ENCODE measurements around the gene SOX18.

Gene SOX18

GRCh38 chr20:64051561-64052325, 2.3 kb upstream of the SOX18 start:
- no peak for DNase-seq

GRCh38 chr20:64051033-64051452, 1.6 kb upstream of the SOX18 start:
- DNase-seq, result no peak

GRCh38 chr20:64050261-64051032, 1.0 kb upstream of the SOX18 start:
- DNase-seq, result no peak

- no peak for DNase-seq
These were observed 430 bp upstream of the SOX18 start for GRCh38 chr20:64049878-64050260.

- DNase-seq, result no peak
These were observed 916 bp downstream of the SOX18 start for GRCh38 chr20:64048402-64049044.

- no peak for DNase-seq
These were observed 1.5 kb downstream of the SOX18 start for GRCh38 chr20:64047968-64048401.

- DNase-seq, result no peak
These were observed 2.4 kb downstream of the SOX18 start for GRCh38 chr20:64047046-64047389.

- DNase-seq, result no peak
These were observed 4.0 kb downstream of the SOX18 start for GRCh38 chr20:64045346-64046011.

- no peak for DNase-seq
These were observed 4.8 kb downstream of the SOX18 start for GRCh38 chr20:64044484-64045247.

GRCh38 chr20:64043768-64044167, 5.7 kb downstream of the SOX18 start:
- no peak for DNase-seq

GRCh38 chr20:64042054-64042781, 7.2 kb downstream of the SOX18 start:
- no peak for DNase-seq

- DNase-seq, result no peak
These were observed 7.7 kb downstream of the SOX18 start for GRCh38 chr20:64041781-64042053.

GRCh38 chr20:64041040-64041780, 8.2 kb downstream of the SOX18 start:
- DNase-seq, result no peak

- no peak for DNase-seq
These were observed 9.0 kb downstream of the SOX18 start for GRCh38 chr20:64040231-64041039.

- no peak for DNase-seq
These were observed 9.9 kb downstream of the SOX18 start for GRCh38 chr20:64039293-64040160.

GRCh38 chr20:64038565-64039292, 10.7 kb downstream of the SOX18 start:
- DNase-seq, result peak; percentile 67

GRCh38 chr20:64038224-64038564, 11.2 kb downstream of the SOX18 start:
- no peak for DNase-seq

- DNase-seq, result peak; percentile 50
These were observed 11.8 kb downstream of the SOX18 start for GRCh38 chr20:64037498-64038213.

Data from NCI-H345 (cell line).